Pancreas (tissue), 10 donors: Measurements from ENCODE around the gene NR1H2. TPM values are rescaled to one million over a fixed set of nuclear protein-coding genes. Genes with fewer than 3 reads are reported as not detected.

Experiments
- ATAC-seq, 4 donors: fragments of 200-7000 bp; cut with Tn5 transposase; one replicate each; pipeline versions ENCODE4 v1.8.0 to v1.9.1; 2020; ENCODE audit warnings: mild to moderate bottlenecking in 4 of 4, moderate library complexity in 4 of 4
- DNase-seq, 6 donors: peaks; one replicate each; pipeline ENCODE4 v3.0.0-alpha.2; 2020
- FAIRE-seq: peaks from 2 replicates; lab custom pipeline; 2012; peaks lifted over from hg19 to GRCh38; lab: Jason Lieb, UNC
- H3K27ac ChIP-seq, 4 donors: fragments of 200-600 bp; sonication (generic); 1 replicate in 3 of 4; 2 replicates in 1 of 4; pipeline versions ENCODE4 v1.5.0 to v1.8.0; 2020
- H3K27me3 ChIP-seq, 4 donors: fragments of 200-600 bp; one replicate each; pipeline ENCODE4 v1.8.0; 2021
- H3K36me3 ChIP-seq, 3 donors: fragments of 200-600 bp; sonication (generic) in 1 of 3; one replicate each; pipeline versions ENCODE4 v1.5.0 to v1.8.0; 2020 to 2021
- H3K4me1 ChIP-seq, 3 donors: fragments of 200-600 bp; one replicate each; pipeline ENCODE4 v1.8.0; 2021
- H3K4me3 ChIP-seq, 4 donors: fragments of 200-600 bp; sonication (generic) in 2 of 4; one replicate each; pipeline versions ENCODE4 v1.5.0 to v1.8.0; 2020 to 2021
- H3K9me3 ChIP-seq, 4 donors: fragments of 200-600 bp; one replicate each; pipeline ENCODE4 v1.8.0; 2021
- WGBS, 2 donors: extraction: QIAGEN DNeasy Blood & Tissue Kit; methylation state at CpG; one replicate each; pipeline ENCODE4 v1.1.7; 2013; 5-methylcytosine and 5-hydroxymethylcytosine counted together
- intact Hi-C, 3 donors: fragments of 100-400 bp; cut with DNase I; formaldehyde crosslinking; loops; one replicate each; pipeline versions ENCODE4 v1.11.1 to v1.14.2; 2022
- polyA plus RNA-seq, 2 donors: library from polyadenylated mRNA; stranded (reverse); fragments of 200-250 nt; gene quantifications; one replicate each; pipeline ENCODE4 v1.2.3, GENCODE V29; 2013
- total RNA-seq, 6 donors: library from RNA; stranded (reverse); fragmentation: NEBNext Ultra II Directional in 4 of 6; extraction: Animal tissue kit (Norgen Biotek cat#: 25700) in 4 of 6; gene quantifications; one replicate each; pipeline versions ENCODE4 v1.2.1 to v1.2.4, GENCODE V29; 2021 to 2023
- TF ChIP-seq, protein P1 (sequence below), 4 donors: fragments of 200-600 bp; sonication (generic) in 3 of 4; IDR thresholded peaks; one replicate each; pipeline versions ENCODE4 v1.5.0 to v1.8.0; 2021; ENCODE audit warnings: antibody characterized with exemption in 4 of 4
- donor health status: healthy with polysubstance abuse.
- donor health status: DM: no; HTN: no; CAD: no; lungs with moderate emphysema.
- donor health status: DM: no; HTN: no; CAD: no.
- donor health status: control.
- donor health status: control.
- donor health status: Bipolar disorder and iron deficiency.
- donor health status: DM: yes; HTN: yes; CAD: no.
- donor health status: DM: no; HTN: no; CAD: no.
- donor health status: DM: no; HTN: no; CAD: no.
- donor health status: DM: yes; HTN: yes; CAD: no.

The NR1H2 gene
- total and polyA plus RNA-seq, 8 donors: 20.5 to 46.5 (median 27.2) TPM

DNA sequence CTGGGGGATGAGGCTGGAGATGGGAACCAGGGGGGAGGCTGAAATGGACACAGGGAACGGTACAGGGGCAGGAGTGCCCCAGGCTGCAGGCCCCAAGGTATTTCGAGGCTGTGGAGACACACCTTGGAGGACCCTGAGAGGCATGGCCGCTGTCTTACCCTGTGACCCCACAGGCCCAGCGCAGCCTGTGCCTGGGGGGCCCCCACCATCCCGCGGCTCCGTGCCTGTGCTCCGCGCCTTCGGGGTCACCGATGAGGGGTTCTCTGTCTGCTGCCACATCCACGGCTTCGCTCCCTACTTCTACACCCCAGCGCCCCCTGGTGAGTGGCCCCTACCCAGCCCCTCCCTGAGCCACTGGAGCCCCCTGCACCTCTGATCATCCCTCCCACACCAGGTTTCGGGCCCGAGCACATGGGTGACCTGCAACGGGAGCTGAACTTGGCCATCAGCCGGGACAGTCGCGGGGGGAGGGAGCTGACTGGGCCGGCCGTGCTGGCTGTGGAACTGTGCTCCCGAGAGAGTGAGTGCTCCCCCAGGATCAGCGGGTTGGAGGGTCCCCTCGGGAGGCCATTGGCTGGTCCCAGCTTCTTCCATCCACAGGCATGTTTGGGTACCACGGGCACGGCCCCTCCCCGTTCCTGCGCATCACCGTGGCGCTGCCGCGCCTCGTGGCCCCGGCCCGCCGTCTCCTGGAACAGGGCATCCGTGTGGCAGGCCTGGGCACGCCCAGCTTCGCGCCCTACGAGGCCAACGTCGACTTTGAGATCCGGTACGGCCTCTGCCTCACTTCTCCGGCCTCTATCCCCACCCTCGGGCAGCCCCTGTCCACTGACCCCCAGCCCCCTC is 25.6 kb downstream of the NR1H2 start:
- TF ChIP-seq, protein P1, sequence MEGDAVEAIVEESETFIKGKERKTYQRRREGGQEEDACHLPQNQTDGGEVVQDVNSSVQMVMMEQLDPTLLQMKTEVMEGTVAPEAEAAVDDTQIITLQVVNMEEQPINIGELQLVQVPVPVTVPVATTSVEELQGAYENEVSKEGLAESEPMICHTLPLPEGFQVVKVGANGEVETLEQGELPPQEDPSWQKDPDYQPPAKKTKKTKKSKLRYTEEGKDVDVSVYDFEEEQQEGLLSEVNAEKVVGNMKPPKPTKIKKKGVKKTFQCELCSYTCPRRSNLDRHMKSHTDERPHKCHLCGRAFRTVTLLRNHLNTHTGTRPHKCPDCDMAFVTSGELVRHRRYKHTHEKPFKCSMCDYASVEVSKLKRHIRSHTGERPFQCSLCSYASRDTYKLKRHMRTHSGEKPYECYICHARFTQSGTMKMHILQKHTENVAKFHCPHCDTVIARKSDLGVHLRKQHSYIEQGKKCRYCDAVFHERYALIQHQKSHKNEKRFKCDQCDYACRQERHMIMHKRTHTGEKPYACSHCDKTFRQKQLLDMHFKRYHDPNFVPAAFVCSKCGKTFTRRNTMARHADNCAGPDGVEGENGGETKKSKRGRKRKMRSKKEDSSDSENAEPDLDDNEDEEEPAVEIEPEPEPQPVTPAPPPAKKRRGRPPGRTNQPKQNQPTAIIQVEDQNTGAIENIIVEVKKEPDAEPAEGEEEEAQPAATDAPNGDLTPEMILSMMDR (IDR thresholded peaks at IDR 0.05): no peak
- ATAC-seq (no peak), DNase-seq (no peak), FAIRE-seq (no peak)
- H3K4me1 ChIP-seq: no peaks in the 10 kb centered on the region
- H3K4me3 ChIP-seq: no peak overlapping the region
- H3K27ac ChIP-seq: no peak overlapping the region
- 92 to 94% methylated on average over 48 of the region's 48 CpGs for WGBS, 2 donors
- no peaks in the 10 kb centered on the region for H3K27me3 ChIP-seq
- intact Hi-C loops: no loop called here
- H3K9me3 ChIP-seq: no peaks in the 10 kb centered on the region
- H3K36me3 ChIP-seq: no peaks in the 10 kb centered on the region

DNA sequence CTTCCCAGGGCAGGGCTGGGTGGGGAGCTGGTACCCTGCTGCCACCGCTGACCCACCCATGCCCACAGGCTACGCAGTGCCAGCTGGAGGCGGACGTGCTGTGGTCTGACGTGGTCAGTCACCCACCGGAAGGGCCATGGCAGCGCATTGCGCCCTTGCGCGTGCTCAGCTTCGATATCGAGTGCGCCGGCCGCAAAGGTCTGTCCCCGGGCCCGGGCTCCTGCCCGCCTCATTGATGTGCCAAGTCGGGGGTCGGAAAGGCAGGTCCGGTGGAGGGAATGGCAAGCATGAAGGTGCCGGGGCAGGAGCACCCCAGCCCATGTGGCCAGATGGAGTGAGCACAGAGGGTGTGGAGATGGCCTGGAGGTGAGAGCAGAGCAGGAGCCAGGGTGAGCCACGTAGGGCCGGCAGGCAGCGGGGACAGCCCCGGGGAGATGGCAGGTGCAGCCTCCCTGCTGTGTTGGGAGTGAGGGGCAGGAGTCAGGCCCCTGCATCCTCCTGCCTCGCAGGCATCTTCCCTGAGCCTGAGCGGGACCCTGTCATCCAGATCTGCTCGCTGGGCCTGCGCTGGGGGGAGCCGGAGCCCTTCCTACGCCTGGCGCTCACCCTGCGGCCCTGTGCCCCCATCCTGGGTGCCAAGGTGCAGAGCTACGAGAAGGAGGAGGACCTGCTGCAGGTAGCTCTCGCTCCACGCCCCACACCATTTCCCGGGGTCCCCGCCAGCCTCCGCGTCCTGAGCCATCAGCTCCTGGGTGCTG is 26.5 kb downstream of the NR1H2 start:
- no peaks in the 10 kb centered on the region for H3K27me3 ChIP-seq
- no peak overlapping the region for H3K4me3 ChIP-seq
- no peak for ATAC-seq
- no peak overlapping the region for H3K27ac ChIP-seq
- no peaks in the 10 kb centered on the region for H3K4me1 ChIP-seq
- H3K9me3 ChIP-seq: no peaks in the 10 kb centered on the region
- peak in 1 of 6 donors; percentile 62 for DNase-seq
- H3K36me3 ChIP-seq: no peaks in the 10 kb centered on the region
- FAIRE-seq: no peak
- TF ChIP-seq, protein P1 (IDR thresholded peaks at IDR 0.05): no peak
- WGBS, 2 donors: 95 to 97% methylated on average over 38 to 41 of the region's 41 CpGs
- intact Hi-C loops: no loop called here

DNA sequence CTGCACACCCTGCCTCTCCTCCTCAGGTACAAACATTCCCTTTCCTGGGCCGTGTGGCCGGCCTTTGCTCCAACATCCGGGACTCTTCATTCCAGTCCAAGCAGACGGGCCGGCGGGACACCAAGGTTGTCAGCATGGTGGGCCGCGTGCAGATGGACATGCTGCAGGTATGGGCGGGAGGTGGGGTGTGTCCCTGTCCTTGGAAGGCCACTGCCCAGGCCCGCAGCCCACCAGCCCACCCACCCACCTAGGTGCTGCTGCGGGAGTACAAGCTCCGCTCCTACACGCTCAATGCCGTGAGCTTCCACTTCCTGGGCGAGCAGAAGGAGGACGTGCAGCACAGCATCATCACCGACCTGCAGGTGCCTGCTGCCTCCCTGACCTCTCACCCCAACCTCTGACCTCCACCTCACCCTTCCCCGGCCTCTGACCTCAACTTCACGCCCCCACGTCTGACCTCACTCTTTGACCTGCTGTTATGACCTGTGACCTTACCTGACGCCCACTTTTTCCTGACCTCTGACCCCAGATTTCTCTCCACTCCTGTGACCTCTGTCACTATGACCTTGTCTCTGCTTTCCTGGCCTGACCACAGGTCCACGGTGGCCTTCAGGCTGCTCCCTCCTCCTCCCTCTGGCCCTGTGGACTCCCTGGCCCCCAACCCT is 30.0 kb downstream of the NR1H2 start:
- TF ChIP-seq, protein P1 (IDR thresholded peaks at IDR 0.05): no peak
- no peak for FAIRE-seq
- no peak for ATAC-seq
- no peaks in the 10 kb centered on the region for H3K4me1 ChIP-seq
- H3K4me3 ChIP-seq: no peak overlapping the region
- peak in 1 of 6 donors; percentile 64 for DNase-seq
- H3K27ac ChIP-seq: no peak overlapping the region
- intact Hi-C loops: no loop called here
- H3K27me3 ChIP-seq: no peaks in the 10 kb centered on the region
- H3K36me3 ChIP-seq: no peaks in the 10 kb centered on the region
- no peaks in the 10 kb centered on the region for H3K9me3 ChIP-seq
- 88 to 89% methylated on average over 22 of the region's 22 CpGs for WGBS, 2 donors

DNA sequence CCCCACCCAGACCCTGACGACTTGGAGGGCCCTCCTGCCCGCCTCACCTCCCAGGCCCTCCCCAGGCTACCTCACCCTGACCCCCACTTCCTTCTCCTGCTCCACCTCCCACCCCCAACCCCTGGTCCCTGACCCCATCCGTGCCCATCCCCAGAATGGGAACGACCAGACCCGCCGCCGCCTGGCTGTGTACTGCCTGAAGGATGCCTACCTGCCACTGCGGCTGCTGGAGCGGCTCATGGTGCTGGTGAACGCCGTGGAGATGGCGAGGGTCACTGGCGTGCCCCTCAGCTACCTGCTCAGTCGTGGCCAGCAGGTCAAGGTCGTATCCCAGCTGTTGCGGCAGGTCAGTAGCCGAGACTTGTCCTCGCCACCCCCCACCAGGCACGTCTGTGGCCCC is 30.6 kb downstream of the NR1H2 start:
- intact Hi-C loops: no loop called here
- Histone ChIP-seq H3K27me3 (no peaks in the 10 kb centered on the region), H3K4me3 (no peak overlapping the region), H3K27ac (no peak overlapping the region), H3K9me3 (no peaks in the 10 kb centered on the region), H3K36me3 (no peaks in the 10 kb centered on the region), H3K4me1 (no peaks in the 10 kb centered on the region)
- WGBS, 2 donors: 91 to 97% methylated on average over 19 of the region's 19 CpGs
- no peak for FAIRE-seq
- DNase-seq: peak in 1 of 6 donors; percentile 74
- ATAC-seq: no peak
- TF ChIP-seq, protein P1 (IDR thresholded peaks at IDR 0.05): no peak
